Upper lobe of left lung (tissue), 6 donors: ENCODE data around the gene ARSD. TPM values are rescaled to one million over a fixed set of nuclear protein-coding genes. Genes with fewer than 3 reads are reported as not detected.
A peak's percentile ranks its signal among the peaks of the same experiment; 100 is the strongest.
"Not testable (repeated sequence)": the region's sequence is repeated elsewhere in the genome, so short reads cannot be mapped to it uniquely, and the experiment has no call there.

ENCODE experiments used
- ATAC-seq, 2 donors: fragments of 200-7000 bp; cut with Tn5 transposase; one replicate each; pipeline ENCODE4 v1.9.1; 2022; ENCODE audit warnings: mild to moderate bottlenecking in 2 of 2, moderate library complexity in 2 of 2; ENCODE audit not compliant: low FRiP score in 2 of 2
- DNase-seq, 2 donors: peaks; one replicate each; pipeline ENCODE4 v3.0.0-alpha.2; 2019 to 2020
- H3K27ac ChIP-seq, 4 donors: fragments of 200-600 bp; sonication (generic); one replicate each; pipeline ENCODE4 v1.5.1; 2016 to 2019
- H3K27me3 ChIP-seq, 4 donors: fragments of 200-600 bp; sonication (generic); one replicate each; pipeline ENCODE4 v1.5.1; 2017 to 2019
- H3K36me3 ChIP-seq, 4 donors: fragments of 200-600 bp; sonication (generic); one replicate each; pipeline ENCODE4 v1.5.1; 2016 to 2019
- H3K4me1 ChIP-seq, 4 donors: fragments of 200-600 bp; sonication (generic); one replicate each; pipeline ENCODE4 v1.5.1; 2018 to 2019
- H3K4me3 ChIP-seq, 4 donors: fragments of 200-600 bp; sonication (generic); one replicate each; pipeline ENCODE4 v1.5.1; 2017 to 2019; ENCODE audit warnings: mild to moderate bottlenecking in 2 of 4, moderate library complexity in 1 of 4
- H3K9me3 ChIP-seq, 4 donors: fragments of 200-600 bp; sonication (generic); one replicate each; pipeline ENCODE4 v1.5.1; 2018 to 2019
- EP300 ChIP-seq, 4 donors: sonication (generic); formaldehyde crosslinking; IDR thresholded peaks; one replicate each; pipeline ENCODE4 v1.5.1; 2017; ENCODE audit warnings: antibody characterized with exemption in 4 of 4, control low read depth in 2 of 4
- POLR2A ChIP-seq, 4 donors: fragments of 450-650 bp; IDR thresholded peaks; one replicate each; pipeline ENCODE4 v1.5.1; 2016 to 2017; ENCODE audit warnings: antibody characterized with exemption in 4 of 4, mild to moderate bottlenecking in 2 of 4
- POLR2AphosphoS5 ChIP-seq, 2 donors: sonication (generic); formaldehyde crosslinking; IDR thresholded peaks; one replicate each; pipeline ENCODE4 v1.5.1; 2017; ENCODE audit warnings: antibody characterized with exemption in 2 of 2
- WGBS, 2 donors: methylation state at CpG; one replicate each; pipeline ENCODE4 v1.1.5; 2017 to 2018; 5-methylcytosine and 5-hydroxymethylcytosine counted together
- total RNA-seq, 6 donors: library from RNA; depleted of rRNA in 4 of 6; stranded (reverse); fragments of >200 nt in 4 of 6; gene quantifications; one replicate each; pipeline versions ENCODE4 v1.1.0 to v1.2.1, GENCODE V29; 2016 to 2021
- TF ChIP-seq, protein P1 (sequence below), 6 experiments: fragments of 450-650 bp in 4 of 6; fragments of 200-600 bp in 2 of 6; sonication (generic) in 2 of 6; IDR thresholded peaks; one replicate each; pipeline ENCODE4 v1.5.1; 2016 to 2019; ENCODE audit warnings: antibody characterized with exemption in 6 of 6
- donor health status: DM: no; HTN: no; CAD: no; lungs with moderate emphysema.
- donor health status: DM: no; HTN: yes; CAD: no; lungs with severe emphysema.

ARSD gene
- total RNA-seq, 6 donors from 2014 or later: 27.1 to 67.7 (median 32.3) TPM

DNA sequence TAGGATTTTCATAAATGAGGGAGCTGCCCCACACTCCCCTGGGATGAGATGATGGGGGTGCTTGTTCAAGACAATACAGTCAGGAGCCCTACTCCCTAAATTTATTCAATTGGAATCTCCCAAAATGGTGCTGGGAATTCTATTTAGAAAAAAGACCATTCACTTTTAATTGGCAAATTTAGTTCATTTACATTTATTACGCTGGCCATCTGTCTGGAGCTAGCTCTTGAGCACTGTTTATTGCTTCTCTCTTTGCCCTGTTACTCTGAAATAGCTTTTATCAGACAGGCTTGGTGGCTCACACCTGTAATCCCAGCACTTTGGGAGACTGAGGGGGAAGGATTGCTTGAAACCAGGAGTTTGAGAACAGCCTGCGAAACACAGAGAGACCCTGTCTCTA is 2.0 kb upstream of the ARSD start:
- no peak overlapping the region for H3K27ac ChIP-seq
- no peaks in the 10 kb centered on the region for H3K36me3 ChIP-seq
- H3K27me3 ChIP-seq: no peaks in the 10 kb centered on the region
- ATAC-seq (no peak), DNase-seq (no peak)
- peaks cover 0 to 21% (median 1%) of the 10 kb centered on the region in 4 donors for H3K4me1 ChIP-seq
- no peak overlapping the region for H3K4me3 ChIP-seq
- 95 to 96% methylated on average over 2 of the region's 2 CpGs for WGBS, 2 donors
- H3K9me3 ChIP-seq: peaks cover 0 to 7% (median 0%) of the 10 kb centered on the region in 4 donors
- TF ChIP-seq, protein P1, sequence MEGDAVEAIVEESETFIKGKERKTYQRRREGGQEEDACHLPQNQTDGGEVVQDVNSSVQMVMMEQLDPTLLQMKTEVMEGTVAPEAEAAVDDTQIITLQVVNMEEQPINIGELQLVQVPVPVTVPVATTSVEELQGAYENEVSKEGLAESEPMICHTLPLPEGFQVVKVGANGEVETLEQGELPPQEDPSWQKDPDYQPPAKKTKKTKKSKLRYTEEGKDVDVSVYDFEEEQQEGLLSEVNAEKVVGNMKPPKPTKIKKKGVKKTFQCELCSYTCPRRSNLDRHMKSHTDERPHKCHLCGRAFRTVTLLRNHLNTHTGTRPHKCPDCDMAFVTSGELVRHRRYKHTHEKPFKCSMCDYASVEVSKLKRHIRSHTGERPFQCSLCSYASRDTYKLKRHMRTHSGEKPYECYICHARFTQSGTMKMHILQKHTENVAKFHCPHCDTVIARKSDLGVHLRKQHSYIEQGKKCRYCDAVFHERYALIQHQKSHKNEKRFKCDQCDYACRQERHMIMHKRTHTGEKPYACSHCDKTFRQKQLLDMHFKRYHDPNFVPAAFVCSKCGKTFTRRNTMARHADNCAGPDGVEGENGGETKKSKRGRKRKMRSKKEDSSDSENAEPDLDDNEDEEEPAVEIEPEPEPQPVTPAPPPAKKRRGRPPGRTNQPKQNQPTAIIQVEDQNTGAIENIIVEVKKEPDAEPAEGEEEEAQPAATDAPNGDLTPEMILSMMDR (IDR thresholded peaks at IDR 0.05): no peak
- TF ChIP-seq EP300 (IDR thresholded peaks at IDR 0.05) (no peak), POLR2A (IDR thresholded peaks at IDR 0.05) (no peak), POLR2AphosphoS5 (IDR thresholded peaks at IDR 0.05) (no peak)

DNA sequence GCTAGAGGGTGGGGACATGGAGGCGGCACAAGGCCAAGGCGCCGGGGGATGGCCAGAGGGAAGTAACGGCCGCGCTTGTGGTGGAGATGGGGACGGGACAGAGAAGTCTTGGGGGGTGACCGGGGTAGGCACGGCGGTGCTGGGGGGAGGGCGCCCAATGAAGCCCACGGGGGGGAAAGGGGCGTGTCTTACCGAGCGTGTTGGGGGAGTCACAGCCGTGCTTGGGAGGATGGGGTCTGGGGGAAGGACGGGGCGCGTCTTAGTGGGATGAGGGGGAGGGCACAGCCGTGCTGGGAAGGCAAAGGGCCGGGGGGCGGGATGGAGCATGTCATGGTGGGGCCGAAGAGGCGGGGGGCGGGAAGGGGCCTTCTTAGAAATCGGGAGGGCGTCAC is 952 bp downstream of the ARSD start:
- H3K9me3 ChIP-seq: peaks cover 0 to 7% (median 0%) of the 10 kb centered on the region in 4 donors
- peak overlapping the region; percentile 24 to 86 (median 66) for H3K4me3 ChIP-seq
- H3K27me3 ChIP-seq: no peaks in the 10 kb centered on the region
- ATAC-seq (peak; percentile 59 to 68), DNase-seq (peak; percentile 65 to 85)
- 11 to 19% methylated on average over 5 to 6 of the region's 27 CpGs for WGBS, 2 donors
- peak overlapping the region; percentile 97 to 100 (median 98) for H3K27ac ChIP-seq
- TF ChIP-seq POLR2A (IDR thresholded peaks at IDR 0.05) (no peak), POLR2AphosphoS5 (IDR thresholded peaks at IDR 0.05) (no peak), EP300 (IDR thresholded peaks at IDR 0.05) (no peak)
- TF ChIP-seq, protein P1 (IDR thresholded peaks at IDR 0.05): no peak
- H3K4me1 ChIP-seq: peaks cover 0 to 10% (median 1%) of the 10 kb centered on the region in 4 donors
- H3K36me3 ChIP-seq: peaks cover 0 to 15% (median 4%) of the 10 kb centered on the region in 4 donors

DNA sequence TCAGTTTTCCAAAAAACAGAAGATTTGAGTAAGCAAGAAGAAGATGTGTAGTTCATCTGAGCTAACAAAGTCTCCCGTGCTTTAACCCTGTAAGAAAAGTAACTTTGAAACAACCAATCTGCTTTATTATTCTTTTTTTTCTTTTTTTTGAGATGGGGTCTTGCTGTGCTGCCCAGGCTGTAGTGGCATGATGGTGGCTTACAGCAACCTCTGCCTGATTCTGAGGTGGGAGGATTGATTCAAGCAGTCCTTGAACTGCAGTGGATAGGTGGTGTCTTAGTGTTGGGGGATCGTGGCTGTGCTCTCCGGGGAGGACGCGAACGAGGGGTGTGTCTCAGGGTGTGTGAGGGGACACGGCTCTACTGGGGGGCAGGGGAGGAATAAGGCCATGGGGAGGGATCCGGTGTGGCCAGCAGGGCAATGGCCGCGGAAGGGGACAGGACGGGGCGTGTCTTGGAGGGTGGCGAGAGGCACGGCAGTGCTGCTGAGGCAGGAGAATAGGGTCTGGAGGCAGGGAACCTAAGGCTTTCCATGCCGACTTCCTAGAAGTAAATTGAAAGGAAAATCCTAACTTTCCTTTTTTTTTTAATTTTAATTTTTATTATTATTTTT is 2.4 kb downstream of the ARSD start:
- no peak for ATAC-seq
- Histone ChIP-seq H3K27me3 (no peaks in the 10 kb centered on the region), H3K4me1 (peaks cover 0 to 10% (median 1%) of the 10 kb centered on the region in 4 donors), H3K27ac (no peak overlapping the region), H3K36me3 (peaks cover 0 to 26% (median 7%) of the 10 kb centered on the region in 4 donors), H3K4me3 (no peak overlapping the region), H3K9me3 (peaks cover 0 to 7% (median 0%) of the 10 kb centered on the region in 4 donors)
- whole genome bisulfite sequencing, 2 donors: 97 to 98% methylated on average over 15 of the region's 15 CpGs
- TF ChIP-seq, protein P1 (IDR thresholded peaks at IDR 0.05): no peak
- TF ChIP-seq POLR2AphosphoS5 (IDR thresholded peaks at IDR 0.05) (no peak), EP300 (IDR thresholded peaks at IDR 0.05) (no peak), POLR2A (IDR thresholded peaks at IDR 0.05) (no peak)
- DNase-seq: peak in 1 of 2 donors; percentile 32

DNA sequence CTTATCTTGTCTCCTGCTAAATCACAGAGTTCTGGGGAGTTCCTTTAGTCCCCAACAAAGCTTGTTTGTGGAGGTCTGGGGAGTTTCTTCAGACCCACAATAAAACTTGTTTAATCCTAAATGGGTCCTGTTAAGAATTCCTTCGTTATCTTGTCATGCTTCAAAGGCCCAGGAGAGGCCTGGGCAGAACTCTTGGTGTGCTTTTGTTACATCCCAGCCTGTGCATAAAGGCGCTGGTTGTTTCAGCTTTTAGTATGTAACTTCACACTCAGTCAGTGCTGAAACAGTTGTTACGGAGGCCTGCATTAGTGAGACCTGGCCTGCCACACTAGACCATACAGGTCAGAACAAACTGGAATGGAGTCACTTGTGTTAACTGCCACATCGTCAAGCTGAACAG is 2.9 kb downstream of the ARSD start:
- H3K9me3 ChIP-seq, DNase-seq, H3K4me3 ChIP-seq, H3K27me3 ChIP-seq, ATAC-seq, H3K4me1 ChIP-seq, H3K27ac ChIP-seq: not testable (repeated sequence)
- 93 to 94% methylated on average over 2 to 4 of the region's 4 CpGs for WGBS, 2 donors
- peaks cover 0 to 31% (median 9%) of the 10 kb centered on the region in 4 donors for H3K36me3 ChIP-seq

DNA sequence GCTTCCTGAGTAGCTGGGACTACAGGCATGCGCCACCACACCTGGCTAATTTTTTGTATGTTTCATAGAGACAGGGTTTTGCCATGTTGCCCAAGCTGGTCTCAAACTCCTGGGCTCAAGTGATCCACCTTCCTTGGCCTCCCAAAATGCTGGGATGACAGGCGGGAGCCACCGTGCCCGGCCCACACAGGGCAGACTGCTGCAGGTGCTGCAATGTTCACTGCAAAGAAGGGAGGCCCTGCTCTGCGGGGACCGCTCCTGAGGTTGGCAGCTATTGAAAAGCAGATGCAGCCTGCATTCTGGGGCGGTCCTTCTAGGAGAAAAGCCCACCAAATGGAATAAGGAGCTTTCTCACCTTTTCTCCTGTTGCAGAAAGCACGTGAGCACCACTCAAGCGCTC is 5.0 kb downstream of the ARSD start:
- no peaks in the 10 kb centered on the region for H3K9me3 ChIP-seq
- ATAC-seq: no peak
- 97 to 100% methylated on average over 3 to 9 of the region's 9 CpGs for WGBS, 2 donors
- peaks cover 0 to 43% (median 14%) of the 10 kb centered on the region in 4 donors for H3K36me3 ChIP-seq
- H3K27ac ChIP-seq: no peak overlapping the region
- no peak for DNase-seq
- TF ChIP-seq, protein P1 (IDR thresholded peaks at IDR 0.05): no peak
- TF ChIP-seq POLR2A (IDR thresholded peaks at IDR 0.05): no peak
- no peak for TF ChIP-seq EP300 (IDR thresholded peaks at IDR 0.05)
- no peak for TF ChIP-seq POLR2AphosphoS5 (IDR thresholded peaks at IDR 0.05)
- H3K4me3 ChIP-seq: no peak overlapping the region
- no peaks in the 10 kb centered on the region for H3K27me3 ChIP-seq
- peaks cover 0 to 4% (median 0%) of the 10 kb centered on the region in 4 donors for H3K4me1 ChIP-seq
